Tibial nerve (tissue), 4 donors: ENCODE measurements around the gene FBL. TPM values are rescaled to one million over a fixed set of nuclear protein-coding genes. Genes with fewer than 3 reads are reported as not detected.

Experiments used
- DNase-seq, 2 donors: peaks; one replicate each; pipeline ENCODE4 v3.0.0-alpha.2; 2019; ENCODE audit warnings: low spot score in 2 of 2
- H3K27ac ChIP-seq, 4 donors: fragments of 200-600 bp; sonication (generic) in 3 of 4; one replicate each; pipeline ENCODE4 v1.5.1; 2017 to 2019; ENCODE audit warnings: mild to moderate bottlenecking in 1 of 4
- H3K27me3 ChIP-seq, 2 donors: fragments of 200-600 bp; sonication (generic) in 1 of 2; one replicate each; pipeline versions ENCODE4 v1.5.1 to v1.6.0; 2017 to 2019
- H3K36me3 ChIP-seq, 3 donors: fragments of 200-600 bp; sonication (generic); one replicate each; pipeline ENCODE4 v1.5.1; 2018 to 2019
- H3K4me1 ChIP-seq, 4 donors: fragments of 200-600 bp; sonication (generic) in 3 of 4; one replicate each; pipeline ENCODE4 v1.5.1; 2017 to 2019
- H3K4me3 ChIP-seq, 4 donors: fragments of 200-600 bp; sonication (generic) in 3 of 4; one replicate each; pipeline ENCODE4 v1.5.1; 2017 to 2019; ENCODE audit warnings: mild to moderate bottlenecking in 1 of 4, moderate library complexity in 1 of 4
- H3K9me3 ChIP-seq, 4 donors: fragments of 200-600 bp; sonication (generic) in 3 of 4; one replicate each; pipeline ENCODE4 v1.5.1; 2017 to 2019
- EP300 ChIP-seq, 2 donors: sonication (generic); formaldehyde crosslinking; IDR thresholded peaks; one replicate each; pipeline ENCODE4 v1.6.1; 2017; ENCODE audit warnings: antibody characterized with exemption in 2 of 2, mild to moderate bottlenecking in 1 of 2
- POLR2A ChIP-seq, 2 donors: fragments of 450-650 bp; IDR thresholded peaks; one replicate each; pipeline ENCODE4 v1.6.1; 2017; ENCODE audit warnings: antibody characterized with exemption in 2 of 2, mild to moderate bottlenecking in 2 of 2, moderate library complexity in 2 of 2
- WGBS, 2 donors: methylation state at CpG; one replicate each; pipeline ENCODE4 v1.1.5; 2018; 5-methylcytosine and 5-hydroxymethylcytosine counted together
- total RNA-seq, 4 donors: library from RNA; depleted of rRNA; stranded (reverse); fragments of >200 nt; gene quantifications; one replicate each; pipeline ENCODE4 v1.1.0, GENCODE V29; 2016
- TF ChIP-seq, protein P1 (sequence below), 5 experiments: fragments of 200-600 bp in 3 of 5; fragments of 450-650 bp in 2 of 5; sonication (generic) in 3 of 5; IDR thresholded peaks; one replicate each; pipeline ENCODE4 v1.5.1; 2016 to 2019; ENCODE audit warnings: antibody characterized with exemption in 5 of 5, mild to moderate bottlenecking in 3 of 5, moderate library complexity in 2 of 5

FBL gene
- total RNA-seq, 4 donors from 2014 or later: 170 to 204 (median 177) TPM

DNA sequence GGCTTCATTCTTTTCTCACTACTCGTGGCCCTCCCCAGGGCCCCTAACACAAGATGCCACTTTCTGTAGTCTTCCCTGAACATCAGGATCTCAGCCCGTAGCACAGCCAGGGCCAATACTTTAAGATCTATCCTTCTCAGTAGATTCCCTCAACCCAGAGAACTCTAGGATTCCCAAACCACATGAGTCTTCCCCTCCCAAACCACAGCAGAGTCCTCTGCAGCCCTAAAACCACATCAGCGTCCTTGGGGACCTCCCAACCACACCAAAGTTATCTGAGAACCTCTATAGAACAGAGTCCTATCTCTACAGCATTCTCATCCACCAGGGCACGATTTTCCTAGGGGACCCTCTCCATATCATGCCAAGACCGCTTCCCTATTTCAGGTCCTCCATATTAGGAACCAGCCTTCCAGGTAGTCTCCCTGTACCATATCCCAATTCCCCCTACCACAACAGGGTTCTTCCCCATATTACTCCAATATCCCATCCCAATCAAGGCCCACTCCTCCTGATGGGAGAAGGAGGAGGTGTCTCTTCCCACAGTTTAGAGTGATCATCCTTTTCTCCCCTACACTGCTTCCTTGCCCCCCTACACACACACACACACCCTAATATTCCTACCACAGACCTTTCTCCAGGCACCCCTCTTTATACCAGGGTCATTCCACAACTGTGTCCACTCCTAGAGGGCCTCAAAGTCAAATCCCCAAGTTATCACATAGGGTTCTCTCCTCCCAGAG lies 13.7 kb downstream of the FBL start:
- H3K27me3 ChIP-seq: no peaks in the 10 kb centered on the region
- DNase-seq: no peak
- H3K9me3 ChIP-seq: no peaks in the 10 kb centered on the region
- peaks cover 0 to 29% (median 15%) of the 10 kb centered on the region in 4 donors for H3K4me1 ChIP-seq
- TF ChIP-seq POLR2A (IDR thresholded peaks at IDR 0.05): no peak
- no peak for TF ChIP-seq EP300 (IDR thresholded peaks at IDR 0.05)
- TF ChIP-seq, protein P1, sequence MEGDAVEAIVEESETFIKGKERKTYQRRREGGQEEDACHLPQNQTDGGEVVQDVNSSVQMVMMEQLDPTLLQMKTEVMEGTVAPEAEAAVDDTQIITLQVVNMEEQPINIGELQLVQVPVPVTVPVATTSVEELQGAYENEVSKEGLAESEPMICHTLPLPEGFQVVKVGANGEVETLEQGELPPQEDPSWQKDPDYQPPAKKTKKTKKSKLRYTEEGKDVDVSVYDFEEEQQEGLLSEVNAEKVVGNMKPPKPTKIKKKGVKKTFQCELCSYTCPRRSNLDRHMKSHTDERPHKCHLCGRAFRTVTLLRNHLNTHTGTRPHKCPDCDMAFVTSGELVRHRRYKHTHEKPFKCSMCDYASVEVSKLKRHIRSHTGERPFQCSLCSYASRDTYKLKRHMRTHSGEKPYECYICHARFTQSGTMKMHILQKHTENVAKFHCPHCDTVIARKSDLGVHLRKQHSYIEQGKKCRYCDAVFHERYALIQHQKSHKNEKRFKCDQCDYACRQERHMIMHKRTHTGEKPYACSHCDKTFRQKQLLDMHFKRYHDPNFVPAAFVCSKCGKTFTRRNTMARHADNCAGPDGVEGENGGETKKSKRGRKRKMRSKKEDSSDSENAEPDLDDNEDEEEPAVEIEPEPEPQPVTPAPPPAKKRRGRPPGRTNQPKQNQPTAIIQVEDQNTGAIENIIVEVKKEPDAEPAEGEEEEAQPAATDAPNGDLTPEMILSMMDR (IDR thresholded peaks at IDR 0.05): no peak
- peak overlapping the region; percentile 83 to 98 (median 90) for H3K27ac ChIP-seq
- H3K36me3 ChIP-seq: peaks cover 0 to 72% (median 3%) of the 10 kb centered on the region in 3 donors
- 54 to 60% methylated on average over 5 of the region's 5 CpGs for WGBS, 2 donors
- peak overlapping the region; percentile 80 to 94 (median 87) for H3K4me3 ChIP-seq

DNA sequence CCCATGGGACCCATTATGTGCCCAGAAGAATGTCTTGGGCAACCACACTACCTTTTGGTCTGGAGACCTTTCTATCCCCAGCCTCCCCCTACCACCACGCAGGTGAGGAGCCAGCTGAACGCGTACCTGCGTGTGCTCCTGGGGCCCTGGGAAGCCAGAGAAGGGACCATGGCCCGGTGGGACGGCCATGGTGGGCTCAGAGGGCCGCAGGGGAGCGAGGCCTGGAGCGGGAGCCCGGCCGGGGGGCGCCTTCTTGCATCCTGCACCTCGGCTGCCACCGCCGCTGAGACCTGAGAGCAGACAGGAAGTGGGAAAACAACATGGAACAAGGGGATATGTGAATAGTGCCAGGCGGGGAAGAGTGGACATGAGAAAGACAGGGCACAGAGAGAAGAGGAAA lies 14.5 kb downstream of the FBL start:
- Histone ChIP-seq H3K27ac (peak overlapping the region in 1 of 4 donors; percentile 98), H3K27me3 (no peaks in the 10 kb centered on the region), H3K36me3 (peaks cover 0 to 72% (median 4%) of the 10 kb centered on the region in 3 donors), H3K4me1 (peaks cover 0 to 29% (median 15%) of the 10 kb centered on the region in 4 donors), H3K9me3 (no peaks in the 10 kb centered on the region), H3K4me3 (no peak overlapping the region)
- TF ChIP-seq POLR2A (IDR thresholded peaks at IDR 0.05) (no peak), EP300 (IDR thresholded peaks at IDR 0.05) (no peak)
- TF ChIP-seq, protein P1 (IDR thresholded peaks at IDR 0.05): no peak
- DNase-seq: no peak
- WGBS, 2 donors: 84 to 94% methylated on average over 16 of the region's 16 CpGs

DNA sequence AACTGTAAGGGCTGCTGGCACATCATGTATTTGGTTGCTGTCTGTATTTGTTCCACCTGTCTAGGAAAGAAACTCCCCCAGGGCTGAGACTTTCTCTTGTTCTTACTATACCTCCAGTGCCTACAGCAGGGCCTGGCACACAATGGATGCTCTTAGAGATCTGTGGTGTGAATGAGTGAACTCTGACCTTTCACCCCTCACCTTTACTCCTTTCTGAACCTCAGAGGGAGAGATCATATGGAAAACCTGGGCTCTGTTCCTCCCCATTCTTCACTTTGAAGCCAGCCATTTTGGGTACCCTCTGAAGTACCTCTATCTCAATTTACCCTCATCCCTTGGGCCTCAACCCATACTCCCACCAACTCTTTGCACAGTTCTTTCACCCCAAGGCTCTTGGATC lies 15.3 kb downstream of the FBL start:
- no peaks in the 10 kb centered on the region for H3K27me3 ChIP-seq
- H3K27ac ChIP-seq: peak overlapping the region in 1 of 4 donors; percentile 11
- no peaks in the 10 kb centered on the region for H3K9me3 ChIP-seq
- no peak overlapping the region for H3K4me3 ChIP-seq
- TF ChIP-seq POLR2A (IDR thresholded peaks at IDR 0.05) (no peak), EP300 (IDR thresholded peaks at IDR 0.05) (no peak)
- TF ChIP-seq, protein P1 (IDR thresholded peaks at IDR 0.05): no peak
- no peak for DNase-seq
- peaks cover 0 to 72% (median 4%) of the 10 kb centered on the region in 3 donors for H3K36me3 ChIP-seq
- H3K4me1 ChIP-seq: peaks cover 0 to 29% (median 15%) of the 10 kb centered on the region in 4 donors

DNA sequence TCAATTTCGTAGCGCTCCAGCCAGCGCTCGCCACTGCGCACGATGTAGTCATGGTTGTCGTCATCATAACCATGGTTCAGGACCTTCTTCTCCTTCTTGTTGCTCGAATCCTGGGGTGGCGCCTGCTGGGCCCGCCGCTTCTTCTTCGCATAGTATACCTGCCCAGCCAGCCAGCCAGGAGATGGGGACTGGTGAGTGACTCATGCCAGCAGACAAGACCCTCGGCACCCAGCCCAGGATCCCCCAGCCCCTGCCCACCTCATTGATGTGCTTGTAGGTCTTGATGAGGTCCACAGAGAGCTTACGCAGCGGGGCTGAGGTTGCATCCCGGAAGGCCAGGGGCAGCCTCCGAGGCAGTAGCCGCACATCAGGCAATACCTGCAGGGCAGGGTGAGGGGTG lies 15.8 kb downstream of the FBL start:
- TF ChIP-seq POLR2A (IDR thresholded peaks at IDR 0.05): no peak
- peaks cover 0 to 72% (median 4%) of the 10 kb centered on the region in 3 donors for H3K36me3 ChIP-seq
- DNase-seq: no peak
- H3K27me3 ChIP-seq: no peaks in the 10 kb centered on the region
- H3K4me3 ChIP-seq: no peak overlapping the region
- H3K9me3 ChIP-seq: no peaks in the 10 kb centered on the region
- H3K27ac ChIP-seq: no peak overlapping the region
- 92 to 96% methylated on average over 18 of the region's 18 CpGs for WGBS, 2 donors
- peaks cover 0 to 30% (median 15%) of the 10 kb centered on the region in 4 donors for H3K4me1 ChIP-seq

DNA sequence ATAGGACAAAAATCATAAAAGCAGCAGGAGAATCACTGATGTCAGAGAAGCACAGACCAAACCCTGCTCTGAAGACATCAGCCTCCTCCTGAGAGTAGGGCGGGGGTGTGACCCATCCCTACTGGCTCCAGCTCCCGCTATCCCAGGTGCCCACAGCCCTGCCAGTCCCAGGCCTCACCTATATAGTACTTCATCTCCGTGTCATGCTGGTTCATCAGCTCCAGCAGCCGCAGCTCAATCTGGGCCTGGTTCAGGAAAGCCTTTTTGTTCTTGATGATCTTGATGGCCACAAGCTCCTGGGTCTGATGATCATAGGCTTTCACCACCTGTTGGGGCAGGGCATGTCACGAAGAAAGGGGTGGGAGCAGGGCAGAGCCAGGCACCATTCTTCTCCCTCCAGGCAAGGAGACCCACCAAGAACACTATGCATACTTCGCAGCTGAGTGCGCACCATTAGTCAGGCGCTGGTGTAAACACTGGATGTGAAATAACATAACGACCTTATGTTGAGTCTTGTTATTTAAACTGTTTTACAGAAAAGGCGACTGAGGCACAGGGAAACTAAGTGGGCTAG lies 16.4 kb downstream of the FBL start:
- WGBS, 2 donors: 96 to 97% methylated on average over 10 of the region's 10 CpGs
- Histone ChIP-seq H3K4me1 (peaks cover 0 to 36% (median 15%) of the 10 kb centered on the region in 4 donors), H3K27me3 (no peaks in the 10 kb centered on the region), H3K27ac (no peak overlapping the region), H3K9me3 (no peaks in the 10 kb centered on the region), H3K4me3 (no peak overlapping the region), H3K36me3 (peaks cover 0 to 69% (median 4%) of the 10 kb centered on the region in 3 donors)
- TF ChIP-seq, protein P1 (IDR thresholded peaks at IDR 0.05): no peak
- DNase-seq: no peak
